ENCODE data around the gene ISCU. TPM values are rescaled to one million over a fixed set of nuclear protein-coding genes. Genes with fewer than 3 reads are reported as not detected.

Gene ISCU
- total and polyA plus RNA-seq, 2 of the 8 experiments (the other 6 are each of a cell fraction or from before 2014, with no cell fraction given), result 72.1 to 78.1 TPM

DNA sequence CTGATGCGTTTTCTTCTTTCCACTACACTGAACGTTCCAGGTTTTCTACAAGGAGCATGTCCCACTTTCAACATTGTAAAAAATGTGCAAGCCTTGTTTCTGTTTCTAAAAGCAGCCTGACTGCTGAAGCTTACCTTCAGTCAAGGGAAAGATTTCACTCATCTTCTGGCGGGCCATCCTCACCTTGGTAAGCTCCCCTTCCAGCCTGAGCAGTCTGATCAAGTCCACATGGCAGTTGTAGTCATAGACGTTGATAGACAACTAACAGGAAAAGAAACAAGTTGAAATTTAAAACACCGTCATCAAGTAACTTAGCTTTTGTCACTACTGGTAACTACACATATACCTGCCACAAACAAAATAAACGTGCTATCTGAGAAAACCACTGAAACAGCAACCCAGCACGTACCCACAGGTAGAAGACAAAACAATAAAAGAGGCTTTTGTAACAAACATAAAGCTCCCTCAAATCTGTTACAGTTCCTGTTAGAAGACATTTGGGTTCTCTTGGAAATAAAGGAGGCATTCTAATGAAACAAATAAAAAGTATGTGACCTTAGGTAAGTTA is 13.4 kb upstream of the ISCU start (continued):
- TF ChIP-seq, protein P1, sequence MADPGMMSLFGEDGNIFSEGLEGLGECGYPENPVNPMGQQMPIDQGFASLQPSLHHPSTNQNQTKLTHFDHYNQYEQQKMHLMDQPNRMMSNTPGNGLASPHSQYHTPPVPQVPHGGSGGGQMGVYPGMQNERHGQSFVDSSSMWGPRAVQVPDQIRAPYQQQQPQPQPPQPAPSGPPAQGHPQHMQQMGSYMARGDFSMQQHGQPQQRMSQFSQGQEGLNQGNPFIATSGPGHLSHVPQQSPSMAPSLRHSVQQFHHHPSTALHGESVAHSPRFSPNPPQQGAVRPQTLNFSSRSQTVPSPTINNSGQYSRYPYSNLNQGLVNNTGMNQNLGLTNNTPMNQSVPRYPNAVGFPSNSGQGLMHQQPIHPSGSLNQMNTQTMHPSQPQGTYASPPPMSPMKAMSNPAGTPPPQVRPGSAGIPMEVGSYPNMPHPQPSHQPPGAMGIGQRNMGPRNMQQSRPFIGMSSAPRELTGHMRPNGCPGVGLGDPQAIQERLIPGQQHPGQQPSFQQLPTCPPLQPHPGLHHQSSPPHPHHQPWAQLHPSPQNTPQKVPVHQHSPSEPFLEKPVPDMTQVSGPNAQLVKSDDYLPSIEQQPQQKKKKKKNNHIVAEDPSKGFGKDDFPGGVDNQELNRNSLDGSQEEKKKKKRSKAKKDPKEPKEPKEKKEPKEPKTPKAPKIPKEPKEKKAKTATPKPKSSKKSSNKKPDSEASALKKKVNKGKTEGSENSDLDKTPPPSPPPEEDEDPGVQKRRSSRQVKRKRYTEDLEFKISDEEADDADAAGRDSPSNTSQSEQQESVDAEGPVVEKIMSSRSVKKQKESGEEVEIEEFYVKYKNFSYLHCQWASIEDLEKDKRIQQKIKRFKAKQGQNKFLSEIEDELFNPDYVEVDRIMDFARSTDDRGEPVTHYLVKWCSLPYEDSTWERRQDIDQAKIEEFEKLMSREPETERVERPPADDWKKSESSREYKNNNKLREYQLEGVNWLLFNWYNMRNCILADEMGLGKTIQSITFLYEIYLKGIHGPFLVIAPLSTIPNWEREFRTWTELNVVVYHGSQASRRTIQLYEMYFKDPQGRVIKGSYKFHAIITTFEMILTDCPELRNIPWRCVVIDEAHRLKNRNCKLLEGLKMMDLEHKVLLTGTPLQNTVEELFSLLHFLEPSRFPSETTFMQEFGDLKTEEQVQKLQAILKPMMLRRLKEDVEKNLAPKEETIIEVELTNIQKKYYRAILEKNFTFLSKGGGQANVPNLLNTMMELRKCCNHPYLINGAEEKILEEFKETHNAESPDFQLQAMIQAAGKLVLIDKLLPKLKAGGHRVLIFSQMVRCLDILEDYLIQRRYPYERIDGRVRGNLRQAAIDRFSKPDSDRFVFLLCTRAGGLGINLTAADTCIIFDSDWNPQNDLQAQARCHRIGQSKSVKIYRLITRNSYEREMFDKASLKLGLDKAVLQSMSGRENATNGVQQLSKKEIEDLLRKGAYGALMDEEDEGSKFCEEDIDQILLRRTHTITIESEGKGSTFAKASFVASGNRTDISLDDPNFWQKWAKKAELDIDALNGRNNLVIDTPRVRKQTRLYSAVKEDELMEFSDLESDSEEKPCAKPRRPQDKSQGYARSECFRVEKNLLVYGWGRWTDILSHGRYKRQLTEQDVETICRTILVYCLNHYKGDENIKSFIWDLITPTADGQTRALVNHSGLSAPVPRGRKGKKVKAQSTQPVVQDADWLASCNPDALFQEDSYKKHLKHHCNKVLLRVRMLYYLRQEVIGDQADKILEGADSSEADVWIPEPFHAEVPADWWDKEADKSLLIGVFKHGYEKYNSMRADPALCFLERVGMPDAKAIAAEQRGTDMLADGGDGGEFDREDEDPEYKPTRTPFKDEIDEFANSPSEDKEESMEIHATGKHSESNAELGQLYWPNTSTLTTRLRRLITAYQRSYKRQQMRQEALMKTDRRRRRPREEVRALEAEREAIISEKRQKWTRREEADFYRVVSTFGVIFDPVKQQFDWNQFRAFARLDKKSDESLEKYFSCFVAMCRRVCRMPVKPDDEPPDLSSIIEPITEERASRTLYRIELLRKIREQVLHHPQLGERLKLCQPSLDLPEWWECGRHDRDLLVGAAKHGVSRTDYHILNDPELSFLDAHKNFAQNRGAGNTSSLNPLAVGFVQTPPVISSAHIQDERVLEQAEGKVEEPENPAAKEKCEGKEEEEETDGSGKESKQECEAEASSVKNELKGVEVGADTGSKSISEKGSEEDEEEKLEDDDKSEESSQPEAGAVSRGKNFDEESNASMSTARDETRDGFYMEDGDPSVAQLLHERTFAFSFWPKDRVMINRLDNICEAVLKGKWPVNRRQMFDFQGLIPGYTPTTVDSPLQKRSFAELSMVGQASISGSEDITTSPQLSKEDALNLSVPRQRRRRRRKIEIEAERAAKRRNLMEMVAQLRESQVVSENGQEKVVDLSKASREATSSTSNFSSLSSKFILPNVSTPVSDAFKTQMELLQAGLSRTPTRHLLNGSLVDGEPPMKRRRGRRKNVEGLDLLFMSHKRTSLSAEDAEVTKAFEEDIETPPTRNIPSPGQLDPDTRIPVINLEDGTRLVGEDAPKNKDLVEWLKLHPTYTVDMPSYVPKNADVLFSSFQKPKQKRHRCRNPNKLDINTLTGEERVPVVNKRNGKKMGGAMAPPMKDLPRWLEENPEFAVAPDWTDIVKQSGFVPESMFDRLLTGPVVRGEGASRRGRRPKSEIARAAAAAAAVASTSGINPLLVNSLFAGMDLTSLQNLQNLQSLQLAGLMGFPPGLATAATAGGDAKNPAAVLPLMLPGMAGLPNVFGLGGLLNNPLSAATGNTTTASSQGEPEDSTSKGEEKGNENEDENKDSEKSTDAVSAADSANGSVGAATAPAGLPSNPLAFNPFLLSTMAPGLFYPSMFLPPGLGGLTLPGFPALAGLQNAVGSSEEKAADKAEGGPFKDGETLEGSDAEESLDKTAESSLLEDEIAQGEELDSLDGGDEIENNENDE (IDR thresholded peaks at IDR 0.05; ENCODE audit: insufficient replicate concordance, low read length), result no peak
- TF ChIP-seq, protein P2, sequence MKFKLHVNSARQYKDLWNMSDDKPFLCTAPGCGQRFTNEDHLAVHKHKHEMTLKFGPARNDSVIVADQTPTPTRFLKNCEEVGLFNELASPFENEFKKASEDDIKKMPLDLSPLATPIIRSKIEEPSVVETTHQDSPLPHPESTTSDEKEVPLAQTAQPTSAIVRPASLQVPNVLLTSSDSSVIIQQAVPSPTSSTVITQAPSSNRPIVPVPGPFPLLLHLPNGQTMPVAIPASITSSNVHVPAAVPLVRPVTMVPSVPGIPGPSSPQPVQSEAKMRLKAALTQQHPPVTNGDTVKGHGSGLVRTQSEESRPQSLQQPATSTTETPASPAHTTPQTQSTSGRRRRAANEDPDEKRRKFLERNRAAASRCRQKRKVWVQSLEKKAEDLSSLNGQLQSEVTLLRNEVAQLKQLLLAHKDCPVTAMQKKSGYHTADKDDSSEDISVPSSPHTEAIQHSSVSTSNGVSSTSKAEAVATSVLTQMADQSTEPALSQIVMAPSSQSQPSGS (IDR thresholded peaks at IDR 0.05; ENCODE audit: low read length), result no peak
- no peak for TF ChIP-seq CTBP2 (IDR thresholded peaks at IDR 0.05; ENCODE audit: borderline replicate concordance, insufficient read depth, insufficient read length, low read length)

Measured in H1 (cell line).